Fibroblast of the aortic adventitia (primary cell): ENCODE results near the gene FBLIM1. TPM values are rescaled to one million over a fixed set of nuclear protein-coding genes. Genes with fewer than 3 reads are reported as not detected.
A peak's percentile ranks its signal among the peaks of the same experiment; 100 is the strongest.

Source experiments
- DNase-seq: peaks from one replicate; pipeline ENCODE4 v3.0.0-alpha.2; 2010; ENCODE audit warnings: low read depth
- H3K4me3 ChIP-seq: 2 replicates; pipeline ENCODE4 v1.5.1; 2011; ENCODE audit warnings: low read depth, mild to moderate bottlenecking, control low read depth, low read length, moderate library complexity
- total RNA-seq: library from RNA; depleted of rRNA; stranded (reverse); fragments of >200 nt; gene quantifications from 2 replicates; pipeline ENCODE4 v1.2.3, GENCODE V29; 2012; ENCODE audit warnings: low replicate concordance
- TF ChIP-seq, protein P1 (sequence below): IDR thresholded peaks from 2 replicates; pipeline ENCODE4 v1.5.1; 2011; ENCODE audit warnings: mild to moderate bottlenecking, low read length, control low read depth, inconsistent platforms; ENCODE audit not compliant: insufficient read depth

Gene FBLIM1
- total RNA-seq, 1 donor = 41.0 TPM

DNA sequence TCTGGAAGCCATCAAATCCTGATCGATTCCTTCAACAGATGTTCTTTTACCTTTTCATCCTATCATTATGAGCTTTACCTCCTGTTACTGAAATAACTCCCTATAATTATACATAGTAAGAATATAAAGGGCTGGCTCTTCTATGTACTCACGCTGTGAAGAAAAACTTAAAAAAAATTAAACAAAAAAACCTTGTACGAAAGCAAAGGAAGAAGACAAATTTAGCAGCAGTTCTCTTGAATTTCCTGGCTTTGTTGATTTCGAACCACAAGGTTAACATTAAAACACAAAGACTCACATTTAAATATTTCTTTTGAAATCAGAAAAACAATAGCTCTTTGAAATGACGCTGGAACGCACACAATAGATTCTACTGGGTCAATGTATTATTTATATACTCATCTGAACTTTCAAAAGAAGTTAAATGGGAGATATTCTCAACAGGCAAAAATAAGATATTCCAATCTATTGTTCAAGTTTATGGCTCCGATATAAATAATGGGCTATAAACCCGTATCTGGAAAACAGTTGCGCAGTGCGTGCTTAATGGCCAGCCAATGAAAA, 75.3 kb downstream of the FBLIM1 start:
- TF ChIP-seq, protein P1, sequence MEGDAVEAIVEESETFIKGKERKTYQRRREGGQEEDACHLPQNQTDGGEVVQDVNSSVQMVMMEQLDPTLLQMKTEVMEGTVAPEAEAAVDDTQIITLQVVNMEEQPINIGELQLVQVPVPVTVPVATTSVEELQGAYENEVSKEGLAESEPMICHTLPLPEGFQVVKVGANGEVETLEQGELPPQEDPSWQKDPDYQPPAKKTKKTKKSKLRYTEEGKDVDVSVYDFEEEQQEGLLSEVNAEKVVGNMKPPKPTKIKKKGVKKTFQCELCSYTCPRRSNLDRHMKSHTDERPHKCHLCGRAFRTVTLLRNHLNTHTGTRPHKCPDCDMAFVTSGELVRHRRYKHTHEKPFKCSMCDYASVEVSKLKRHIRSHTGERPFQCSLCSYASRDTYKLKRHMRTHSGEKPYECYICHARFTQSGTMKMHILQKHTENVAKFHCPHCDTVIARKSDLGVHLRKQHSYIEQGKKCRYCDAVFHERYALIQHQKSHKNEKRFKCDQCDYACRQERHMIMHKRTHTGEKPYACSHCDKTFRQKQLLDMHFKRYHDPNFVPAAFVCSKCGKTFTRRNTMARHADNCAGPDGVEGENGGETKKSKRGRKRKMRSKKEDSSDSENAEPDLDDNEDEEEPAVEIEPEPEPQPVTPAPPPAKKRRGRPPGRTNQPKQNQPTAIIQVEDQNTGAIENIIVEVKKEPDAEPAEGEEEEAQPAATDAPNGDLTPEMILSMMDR = no peak
- no peak for DNase-seq
- peak overlapping the region; percentile 86 for H3K4me3 ChIP-seq

DNA sequence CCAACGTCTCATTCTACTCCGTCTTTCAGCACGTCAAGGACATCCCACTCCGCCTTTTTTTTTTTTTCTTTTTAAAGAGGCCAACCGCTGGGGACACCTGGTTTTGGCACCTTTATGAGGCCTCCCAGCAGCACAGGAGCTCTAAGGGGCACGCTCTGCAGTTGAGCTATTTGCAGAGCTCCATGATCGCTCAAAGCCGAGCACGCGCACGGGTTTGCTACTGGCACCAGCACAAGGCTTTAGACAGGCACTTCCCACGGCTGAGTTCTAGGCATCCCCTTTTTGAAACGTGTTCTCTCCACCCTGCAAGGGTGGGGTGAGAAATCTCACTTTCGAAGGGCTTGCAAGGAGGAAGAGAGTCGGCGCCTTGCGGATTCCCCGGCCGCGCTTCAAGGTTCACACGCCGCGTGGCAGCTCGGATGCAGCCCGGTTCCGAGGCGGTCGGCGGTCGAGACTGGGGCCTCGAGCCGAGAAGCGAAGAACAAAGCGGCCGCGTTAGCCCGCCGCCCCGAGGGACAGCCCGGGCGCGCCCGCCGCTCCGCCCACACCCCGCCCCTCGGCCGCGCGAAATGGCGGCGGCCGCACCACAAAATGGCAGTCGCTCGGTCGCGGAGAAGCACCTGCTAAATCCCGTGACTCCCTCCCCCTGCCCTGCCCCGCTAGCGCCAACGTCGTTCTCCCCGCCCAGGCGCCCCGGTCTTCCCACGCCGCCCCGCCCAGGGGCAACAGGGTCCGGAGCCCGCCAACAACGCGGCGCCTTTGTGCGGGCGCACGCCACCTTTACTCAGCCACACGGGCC, 76.0 kb downstream of the FBLIM1 start:
- H3K4me3 ChIP-seq = peak overlapping the region; percentile 86
- DNase-seq = peak; percentile 97
- TF ChIP-seq, protein P1 = no peak

DNA sequence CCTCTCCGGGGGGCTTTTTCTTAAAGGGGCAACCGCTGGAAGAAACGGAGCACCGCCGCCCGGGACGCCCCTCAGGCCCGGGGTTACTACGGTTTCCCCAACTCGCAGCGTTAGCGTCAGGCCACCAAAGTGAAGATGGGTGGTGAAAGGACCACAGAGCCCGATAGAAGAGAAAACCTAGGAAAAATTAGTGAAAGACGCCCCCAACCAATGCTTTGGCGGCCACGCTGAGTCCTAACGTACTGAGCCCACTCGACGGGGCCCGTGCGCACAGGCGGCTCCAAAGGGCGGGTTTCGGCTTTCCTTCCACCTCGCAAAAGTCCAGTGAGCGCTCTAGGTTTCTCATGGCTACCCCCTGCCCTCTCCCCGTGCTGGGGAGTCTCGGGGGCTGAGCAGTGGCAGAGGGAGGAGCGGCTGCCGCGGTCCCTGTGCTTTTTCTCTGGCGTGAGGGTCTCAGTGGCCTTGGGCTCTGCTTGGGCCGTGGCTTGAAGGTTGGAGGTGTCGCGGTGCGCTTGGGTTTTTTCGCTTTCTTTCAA, 76.7 kb downstream of the FBLIM1 start:
- TF ChIP-seq, protein P1 = no peak
- DNase-seq = no peak
- peak overlapping the region; percentile 86 for H3K4me3 ChIP-seq

DNA sequence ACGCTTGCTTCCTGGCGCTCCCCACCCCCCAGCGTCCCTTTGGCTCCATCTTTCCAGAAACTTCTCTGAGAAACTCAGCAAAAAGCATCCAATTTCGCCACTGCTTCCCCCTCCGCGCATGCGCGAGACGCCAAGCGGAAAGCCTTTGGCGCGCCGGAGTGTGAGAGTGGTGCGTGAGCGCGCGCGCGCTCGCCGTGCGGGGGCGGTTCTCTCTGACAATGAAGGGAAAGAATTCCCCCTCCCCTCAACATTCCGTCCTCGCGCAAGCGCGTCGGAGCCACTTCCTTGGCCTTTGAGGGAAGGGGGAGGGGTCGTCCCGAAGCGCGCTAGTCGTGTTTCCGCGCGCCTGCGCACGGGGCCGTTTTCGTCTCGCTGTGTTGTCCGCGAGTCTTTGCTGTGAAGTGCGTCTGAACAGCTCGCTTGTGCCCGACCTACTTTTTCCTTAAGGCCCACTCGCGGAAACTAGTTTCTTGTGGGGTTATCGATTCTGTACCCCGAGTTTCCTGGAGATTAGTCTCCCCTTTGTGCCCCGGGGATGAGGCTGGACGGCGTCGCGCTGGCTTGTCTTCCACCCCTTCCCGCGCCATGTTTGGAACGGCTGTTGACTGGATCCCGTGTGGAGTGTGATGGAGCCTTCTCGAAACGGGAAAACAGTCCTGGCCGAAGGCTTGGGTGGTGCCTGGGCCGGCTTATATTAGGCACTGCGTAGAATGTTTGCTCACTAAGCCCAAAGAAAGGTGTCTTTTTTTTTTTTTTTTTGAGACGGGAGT, 77.3 kb downstream of the FBLIM1 start:
- H3K4me3 ChIP-seq = peak overlapping the region; percentile 86
- TF ChIP-seq, protein P1 = no peak
- DNase-seq = peak; percentile 99

Other genes starting within 250 kb of the FBLIM1 start
- gene CASP9, start 234.6 kb upstream of the FBLIM1 start, total RNA-seq = 5.2 and 7.1 TPM in 2 replicates
- 8.6 and 20.0 TPM in 2 replicates for gene DNAJC16, start 231.9 kb upstream of the FBLIM1 start, total RNA-seq
- 0.16 and 1.4 TPM in 2 replicates for gene AGMAT, start 173.7 kb upstream of the FBLIM1 start, total RNA-seq
- gene DDI2, start 141.3 kb upstream of the FBLIM1 start, total RNA-seq = 14.0 and 26.0 TPM in 2 replicates
- 19.3 and 76.5 TPM in 2 replicates for gene PLEKHM2, start 74.5 kb upstream of the FBLIM1 start, total RNA-seq
- 0.54 and 0.65 TPM in 2 replicates for gene SLC25A34, start 22.5 kb upstream of the FBLIM1 start, total RNA-seq
- gene TMEM82, start 16.3 kb upstream of the FBLIM1 start, total RNA-seq = not detected in 2 replicates
- gene UQCRHL, start 48.9 kb downstream of the FBLIM1 start, total RNA-seq = 1.9 and 2.0 TPM in 2 replicates
- 20.5 and 24.3 TPM in 2 replicates for gene SPEN, start 88.9 kb downstream of the FBLIM1 start, total RNA-seq
- 13.8 and 21.7 TPM in 2 replicates for gene ZBTB17, start 217.3 kb downstream of the FBLIM1 start, total RNA-seq
- not detected in 2 replicates for gene SRARP, start 245.4 kb downstream of the FBLIM1 start, total RNA-seq